Gastroesophageal sphincter (tissue), 3 donors: ENCODE results near the gene PRDM16.

ENCODE experiments used
- EP300 ChIP-seq: sonication (generic); formaldehyde crosslinking; IDR thresholded peaks from one replicate; pipeline ENCODE4 v1.6.1; 2017; ENCODE audit warnings: antibody characterized with exemption, mild to moderate bottlenecking
- POLR2A ChIP-seq, 2 donors: fragments of 450-650 bp; IDR thresholded peaks; one replicate each; pipeline ENCODE4 v1.6.1; 2017; ENCODE audit warnings: antibody characterized with exemption in 2 of 2, mild to moderate bottlenecking in 2 of 2, moderate library complexity in 1 of 2
- POLR2AphosphoS5 ChIP-seq: sonication (generic); formaldehyde crosslinking; IDR thresholded peaks from one replicate; pipeline ENCODE4 v1.6.1; 2017; ENCODE audit warnings: antibody characterized with exemption
- TF ChIP-seq, protein P1 (sequence below), 4 experiments: fragments of 200-600 bp in 2 of 4; fragments of 450-650 bp in 2 of 4; sonication (generic) in 1 of 4; IDR thresholded peaks; one replicate each; pipeline ENCODE4 v1.5.1; 2017 to 2019; ENCODE audit warnings: antibody characterized with exemption in 4 of 4, mild to moderate bottlenecking in 2 of 4, moderate library complexity in 2 of 4

DNA sequence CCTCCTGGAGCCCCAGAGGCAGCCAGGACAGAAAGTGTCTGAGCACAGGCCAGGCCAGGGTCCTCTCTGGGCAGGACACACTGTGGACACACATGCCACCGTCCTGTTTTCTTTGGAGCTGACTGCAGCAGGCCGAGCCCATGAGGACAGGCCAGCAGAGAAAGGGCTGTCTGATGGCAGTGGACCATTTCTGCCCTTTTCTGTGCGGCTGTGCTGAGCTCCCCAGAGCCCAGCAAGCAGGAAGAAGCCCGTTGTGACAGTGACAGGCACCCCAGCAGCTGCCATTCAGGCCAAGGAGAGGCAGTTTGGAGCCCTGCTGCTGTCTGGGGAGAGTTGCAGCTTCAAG is 269.7 kb downstream of the PRDM16 start:
- TF ChIP-seq, protein P1, sequence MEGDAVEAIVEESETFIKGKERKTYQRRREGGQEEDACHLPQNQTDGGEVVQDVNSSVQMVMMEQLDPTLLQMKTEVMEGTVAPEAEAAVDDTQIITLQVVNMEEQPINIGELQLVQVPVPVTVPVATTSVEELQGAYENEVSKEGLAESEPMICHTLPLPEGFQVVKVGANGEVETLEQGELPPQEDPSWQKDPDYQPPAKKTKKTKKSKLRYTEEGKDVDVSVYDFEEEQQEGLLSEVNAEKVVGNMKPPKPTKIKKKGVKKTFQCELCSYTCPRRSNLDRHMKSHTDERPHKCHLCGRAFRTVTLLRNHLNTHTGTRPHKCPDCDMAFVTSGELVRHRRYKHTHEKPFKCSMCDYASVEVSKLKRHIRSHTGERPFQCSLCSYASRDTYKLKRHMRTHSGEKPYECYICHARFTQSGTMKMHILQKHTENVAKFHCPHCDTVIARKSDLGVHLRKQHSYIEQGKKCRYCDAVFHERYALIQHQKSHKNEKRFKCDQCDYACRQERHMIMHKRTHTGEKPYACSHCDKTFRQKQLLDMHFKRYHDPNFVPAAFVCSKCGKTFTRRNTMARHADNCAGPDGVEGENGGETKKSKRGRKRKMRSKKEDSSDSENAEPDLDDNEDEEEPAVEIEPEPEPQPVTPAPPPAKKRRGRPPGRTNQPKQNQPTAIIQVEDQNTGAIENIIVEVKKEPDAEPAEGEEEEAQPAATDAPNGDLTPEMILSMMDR (IDR thresholded peaks at IDR 0.05) = no peak
- TF ChIP-seq POLR2A (IDR thresholded peaks at IDR 0.05) (no peak), EP300 (no peak), POLR2AphosphoS5 (no peak)
